Measurements from ENCODE around the gene ZNF234. TPM values are rescaled to one million over a fixed set of nuclear protein-coding genes. Genes with fewer than 3 reads are reported as not detected.
A peak's percentile ranks its signal among the peaks of the same experiment; 100 is the strongest.

The ZNF234 gene
- total and polyA plus RNA-seq, 11 donors: 4.5 to 12.8 (median 9.1) TPM

- H3K36me3 ChIP-seq: peaks cover 0 to 59% (median 47%) of the 10 kb centered on the region in 9 donors
- 95 to 98% (median 97%) methylated on average over 3 of the region's 3 CpGs for WGBS, 4 donors
Measured at GRCh38 chr19:44107751-44108150, 33.6 kb upstream of the ZNF234 start.

GRCh38 chr19:44109458-44109857 is 31.9 kb upstream of the ZNF234 start:
- no peak overlapping the region for H3K27ac ChIP-seq
- ATAC-seq (no peak), DNase-seq (no peak)
- peaks cover 0 to 75% (median 53%) of the 10 kb centered on the region in 12 donors for H3K9me3 ChIP-seq
- H3K4me3 ChIP-seq: no peak overlapping the region
- no peaks in the 10 kb centered on the region for H3K27me3 ChIP-seq
- H3K36me3 ChIP-seq: peaks cover 0 to 42% (median 30%) of the 10 kb centered on the region in 9 donors
- H3K4me1 ChIP-seq: peaks cover 0 to 19% (median 14%) of the 10 kb centered on the region in 12 donors
- TF ChIP-seq CTCF (IDR thresholded peaks at IDR 0.05) (no peak), POLR2A (IDR thresholded peaks at IDR 0.05) (no peak)
- intact Hi-C loops (cut with DNase I): loop anchor here in 2 of 10 donors (10.0 kb wide), 1 partner anchor 105 kb away; the partner anchor contains the start of gene ZNF230 (in 2 of the 2)

More at GRCh38 chr19:44107751-44108150, 33.6 kb upstream of the ZNF234 start:
- H3K4me3 ChIP-seq: no peak overlapping the region
- H3K4me1 ChIP-seq: peaks cover 0 to 12% (median 8%) of the 10 kb centered on the region in 12 donors
- TF ChIP-seq POLR2A (IDR thresholded peaks at IDR 0.05) (no peak), CTCF (IDR thresholded peaks at IDR 0.05) (no peak)
- no peaks in the 10 kb centered on the region for H3K27me3 ChIP-seq
- no peak overlapping the region for H3K27ac ChIP-seq
- peaks cover 0 to 92% (median 59%) of the 10 kb centered on the region in 12 donors for H3K9me3 ChIP-seq
- no peak for DNase-seq
- no peak for ATAC-seq
- intact Hi-C loops (cut with DNase I): loop anchor here in 2 of 10 donors (10.0 kb wide), 1 partner anchor 103 kb away; the partner anchor contains the start of gene ZNF230 (in 2 of the 2)

- peaks cover 0 to 24% (median 18%) of the 10 kb centered on the region in 12 donors for H3K4me1 ChIP-seq
- DNase-seq (peak in 1 of 5 donors; percentile 52), ATAC-seq (peak in 2 of 4 donors; percentile 29 to 50)
- intact Hi-C loops (cut with DNase I): loop anchor here in 8 of 10 donors (2.0 to 10.0 kb wide), 10 partner anchors 17 to 127 kb away; partner anchors contain the start of genes ZNF226 (in 6 of the 8), ZNF224 (in 3 of the 8), ZNF227 (in 3 of the 8) and ZNF155 (in 1 of the 8)
- H3K27me3 ChIP-seq: no peaks in the 10 kb centered on the region
- H3K27ac ChIP-seq: peak overlapping the region in 3 of 12 donors; percentile 16 to 83 (median 74)
- WGBS, 4 donors: 12 to 17% (median 12%) methylated on average over 17 of the region's 17 CpGs
- peaks cover 0 to 50% (median 36%) of the 10 kb centered on the region in 12 donors for H3K9me3 ChIP-seq
- H3K36me3 ChIP-seq: peaks cover 0 to 31% (median 21%) of the 10 kb centered on the region in 9 donors
- no peak for TF ChIP-seq CTCF (IDR thresholded peaks at IDR 0.05)
- TF ChIP-seq POLR2A (IDR thresholded peaks at IDR 0.05): no peak
- H3K4me3 ChIP-seq: peak overlapping the region; percentile 43 to 86 (median 72)
Measured at GRCh38 chr19:44111910-44112463, 29.4 kb upstream of the ZNF234 start.

GRCh38 chr19:44112802-44113137 is 28.6 kb upstream of the ZNF234 start:
- peak overlapping the region; percentile 43 to 86 (median 72) for H3K4me3 ChIP-seq
- no peaks in the 10 kb centered on the region for H3K27me3 ChIP-seq
- H3K36me3 ChIP-seq: peaks cover 0 to 31% (median 21%) of the 10 kb centered on the region in 9 donors
- peaks cover 0 to 24% (median 18%) of the 10 kb centered on the region in 12 donors for H3K4me1 ChIP-seq
- no peak for DNase-seq
- ATAC-seq: peak in 1 of 4 donors; percentile 2
- H3K27ac ChIP-seq: peak overlapping the region in 10 of 12 donors; percentile 22 to 83 (median 64)
- no peak for TF ChIP-seq POLR2A (IDR thresholded peaks at IDR 0.05)
- TF ChIP-seq CTCF (IDR thresholded peaks at IDR 0.05): no peak
- peaks cover 0 to 42% (median 29%) of the 10 kb centered on the region in 12 donors for H3K9me3 ChIP-seq
- intact Hi-C loops (cut with DNase I): loop anchor here in 8 of 10 donors (1.0 to 10.0 kb wide), 15 partner anchors 18 to 193 kb away; partner anchors contain the start of genes ZNF226 (in 6 of the 8), ZNF224 (in 5 of the 8), ZNF227 (in 3 of the 8) and ZNF234 (in 2 of the 8)
- WGBS, 4 donors: 0% methylated on average over 10 to 11 of the region's 11 CpGs

All from heart left ventricle (tissue), 16 donors.